Skeletal muscle satellite cell (primary cell): Measurements from ENCODE around the gene RAB40A.
"Not testable (repeated sequence)": the region's sequence is repeated elsewhere in the genome, so short reads cannot be mapped to it uniquely, and the experiment has no call there.

Source experiments
- H3K27me3 ChIP-seq: 2 replicates; pipeline ENCODE4 v1.7.0; 2013; ENCODE audit warnings: low read length; ENCODE audit not compliant: control insufficient read depth, insufficient read depth
- H3K36me3 ChIP-seq: 2 replicates; pipeline ENCODE4 v1.7.0; 2013; ENCODE audit warnings: mild to moderate bottlenecking, control low read depth, low read length; ENCODE audit not compliant: insufficient read depth
- H3K4me1 ChIP-seq: 2 replicates; pipeline ENCODE4 v1.7.0; 2013; ENCODE audit warnings: low read length; ENCODE audit not compliant: control insufficient read depth, insufficient read depth
- H3K4me2 ChIP-seq: 2 replicates; pipeline ENCODE4 v1.7.0; 2013; ENCODE audit warnings: mild to moderate bottlenecking, low read length
- H3K4me3 ChIP-seq: 2 replicates; pipeline ENCODE4 v1.7.0; 2013; ENCODE audit warnings: low read length
- H3K9ac ChIP-seq: 2 replicates; pipeline ENCODE4 v1.7.0; 2013; ENCODE audit warnings: mild to moderate bottlenecking, low read depth, low read length, moderate library complexity
- H3K9me3 ChIP-seq: replicated peaks from 2 replicates; pipeline ENCODE4 v1.7.0; 2013; ENCODE audit warnings: mild to moderate bottlenecking, control low read depth, low read length

RAB40A gene

DNA sequence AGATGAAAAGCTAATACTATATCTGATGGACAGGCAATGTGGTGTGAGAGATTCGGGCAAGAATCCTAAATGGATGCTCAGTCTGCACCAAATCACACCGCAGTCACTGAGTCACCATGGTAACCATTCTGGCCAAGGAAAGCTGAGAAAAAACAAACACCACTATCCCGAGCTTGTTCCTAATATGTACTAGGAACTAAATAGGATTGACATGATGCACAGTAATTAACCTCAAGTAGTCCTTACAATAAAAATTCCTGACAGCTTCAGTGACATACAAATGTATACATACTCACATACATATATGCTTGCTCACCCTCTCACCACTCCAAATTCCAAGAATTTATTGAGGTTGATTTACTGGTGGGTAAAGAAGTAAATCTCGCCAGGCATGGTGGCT is 1.1 kb upstream of the RAB40A start:
- H3K27me3 ChIP-seq = peaks cover 5% of the 10 kb centered on the region
- no peak overlapping the region for H3K4me3 ChIP-seq
- H3K4me2 ChIP-seq = peak overlapping the region; percentile 31
- peak overlapping the region; percentile 63 for H3K9ac ChIP-seq
- H3K9me3 ChIP-seq = no peaks in the 10 kb centered on the region
- H3K36me3 ChIP-seq = no peaks in the 10 kb centered on the region
- peaks cover 39% of the 10 kb centered on the region for H3K4me1 ChIP-seq

DNA sequence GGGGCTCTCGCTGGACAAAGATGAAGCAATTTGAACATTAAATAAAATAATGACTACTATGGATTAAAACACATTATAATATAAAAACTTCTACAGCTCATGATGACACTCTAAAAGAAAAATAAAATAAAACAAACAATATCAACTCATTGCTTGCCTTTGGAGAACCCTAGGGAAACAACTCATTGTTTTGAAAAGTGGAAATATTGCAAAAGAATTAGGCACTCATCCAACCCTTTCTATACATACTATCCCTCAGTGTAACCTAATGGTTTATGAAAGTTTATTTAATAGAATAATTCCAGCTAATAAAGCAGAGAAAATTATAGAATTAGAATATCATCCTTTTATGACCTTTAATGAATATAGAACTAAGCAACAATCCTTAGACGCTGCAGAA is 718 bp downstream of the RAB40A start:
- Histone ChIP-seq H3K36me3 (no peaks in the 10 kb centered on the region), H3K4me2 (peak overlapping the region; percentile 53), H3K9me3 (no peaks in the 10 kb centered on the region), H3K4me3 (no peak overlapping the region), H3K4me1 (peaks cover 39% of the 10 kb centered on the region), H3K27me3 (peaks cover 5% of the 10 kb centered on the region), H3K9ac (peak overlapping the region; percentile 69)

DNA sequence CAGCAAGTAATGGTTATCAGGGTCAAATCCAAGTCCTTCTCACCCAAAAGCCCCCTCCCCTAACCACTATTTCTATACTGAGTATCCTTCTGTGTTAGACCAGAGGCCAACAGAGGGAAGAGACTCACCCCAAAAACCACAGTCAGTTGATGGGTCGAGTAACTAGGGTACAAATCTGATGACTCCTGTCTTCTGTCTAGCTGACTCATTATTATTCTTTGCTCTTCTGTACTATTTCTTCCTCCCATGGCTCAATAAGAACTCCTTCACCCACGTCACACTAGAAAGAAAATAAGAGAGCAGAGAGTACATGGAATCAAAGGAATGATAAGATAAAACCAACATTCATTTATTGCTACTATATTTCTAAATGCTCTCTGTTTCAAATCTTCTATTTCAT is 2.0 kb downstream of the RAB40A start:
- no peak overlapping the region for H3K4me3 ChIP-seq
- peaks cover 10% of the 10 kb centered on the region for H3K27me3 ChIP-seq
- peak overlapping the region; percentile 55 for H3K4me2 ChIP-seq
- peak overlapping the region; percentile 69 for H3K9ac ChIP-seq
- H3K9me3 ChIP-seq = no peaks in the 10 kb centered on the region
- H3K36me3 ChIP-seq = no peaks in the 10 kb centered on the region
- H3K4me1 ChIP-seq = peaks cover 39% of the 10 kb centered on the region

DNA sequence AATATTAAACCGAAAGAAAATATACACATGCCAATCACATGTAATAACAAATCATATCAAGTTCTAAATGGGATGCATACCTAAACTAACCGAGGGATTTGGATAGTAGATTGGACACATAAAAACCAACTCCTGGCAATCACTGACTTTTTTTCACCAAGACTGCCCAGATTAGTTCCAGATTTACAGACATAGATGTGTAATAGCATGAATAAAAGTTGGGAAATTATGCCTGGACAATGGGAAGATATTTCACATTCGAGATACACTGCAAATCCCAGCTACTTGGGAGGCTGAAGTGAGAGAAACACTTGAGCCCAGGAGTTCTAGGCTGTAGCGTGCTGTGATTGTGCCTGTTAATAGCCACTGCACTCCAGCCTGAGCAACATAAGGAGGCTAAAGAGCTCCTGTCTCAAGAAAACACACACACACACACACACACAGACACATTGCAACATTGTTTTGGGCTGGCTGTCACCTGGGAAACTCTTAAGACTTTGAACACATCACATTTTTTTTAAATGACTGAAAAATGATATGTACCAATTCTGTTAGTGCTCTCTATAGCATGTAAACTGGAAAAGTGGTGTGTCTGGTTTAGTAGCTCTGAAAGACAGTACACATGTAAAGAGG is 5.7 kb downstream of the RAB40A start:
- H3K9me3 ChIP-seq = no peaks in the 10 kb centered on the region
- H3K4me1 ChIP-seq = peaks cover 27% of the 10 kb centered on the region
- no peak overlapping the region for H3K9ac ChIP-seq
- H3K27me3 ChIP-seq = peaks cover 9% of the 10 kb centered on the region
- no peak overlapping the region for H3K4me3 ChIP-seq
- no peak overlapping the region for H3K4me2 ChIP-seq
- no peaks in the 10 kb centered on the region for H3K36me3 ChIP-seq

DNA sequence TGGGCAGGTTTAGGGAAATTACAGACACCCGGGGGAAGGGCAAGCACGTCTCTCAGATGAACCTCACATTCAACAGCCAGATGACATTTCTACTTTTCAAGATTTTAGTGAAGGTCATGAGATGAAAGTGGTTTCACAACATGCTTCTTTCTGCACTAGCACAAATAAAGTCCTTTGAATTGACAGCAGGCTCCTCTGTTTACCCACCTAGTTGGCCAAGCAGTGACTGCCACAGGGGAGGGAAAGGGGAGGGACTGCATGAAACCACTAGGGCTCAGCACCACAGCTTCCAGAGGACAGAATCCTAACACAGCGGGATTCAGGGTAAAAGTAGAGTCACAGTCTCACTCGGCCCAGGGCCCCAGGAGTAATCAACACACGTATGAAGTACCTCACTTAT is 6.2 kb downstream of the RAB40A start:
- Histone ChIP-seq H3K36me3 (no peaks in the 10 kb centered on the region), H3K27me3 (peaks cover 9% of the 10 kb centered on the region), H3K4me3 (no peak overlapping the region), H3K9ac (no peak overlapping the region), H3K4me2 (no peak overlapping the region), H3K9me3 (no peaks in the 10 kb centered on the region), H3K4me1 (peaks cover 23% of the 10 kb centered on the region)

DNA sequence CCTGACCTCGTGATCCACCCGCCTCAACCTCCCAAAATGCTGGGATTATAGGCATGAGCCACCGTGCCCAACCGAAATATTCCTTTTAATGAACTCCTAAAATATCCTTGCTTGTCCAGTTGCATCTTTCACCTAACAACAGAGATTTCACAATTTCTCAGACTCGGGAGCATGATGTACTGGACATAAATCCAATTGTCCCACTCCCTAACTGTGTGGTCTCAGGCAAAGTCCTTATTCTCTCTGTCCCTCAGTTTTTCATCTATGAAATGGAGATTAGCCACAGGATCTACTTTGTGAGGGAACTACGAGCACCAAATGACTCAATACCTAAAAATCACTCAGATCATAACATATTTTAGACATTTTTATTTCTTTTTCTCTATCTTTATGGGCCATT is 9.3 kb downstream of the RAB40A start:
- Histone ChIP-seq H3K4me2 (no peak overlapping the region), H3K36me3 (no peaks in the 10 kb centered on the region), H3K9me3 (no peaks in the 10 kb centered on the region), H3K4me3 (no peak overlapping the region), H3K4me1 (peaks cover 7% of the 10 kb centered on the region), H3K9ac (no peak overlapping the region), H3K27me3 (peaks cover 9% of the 10 kb centered on the region)

DNA sequence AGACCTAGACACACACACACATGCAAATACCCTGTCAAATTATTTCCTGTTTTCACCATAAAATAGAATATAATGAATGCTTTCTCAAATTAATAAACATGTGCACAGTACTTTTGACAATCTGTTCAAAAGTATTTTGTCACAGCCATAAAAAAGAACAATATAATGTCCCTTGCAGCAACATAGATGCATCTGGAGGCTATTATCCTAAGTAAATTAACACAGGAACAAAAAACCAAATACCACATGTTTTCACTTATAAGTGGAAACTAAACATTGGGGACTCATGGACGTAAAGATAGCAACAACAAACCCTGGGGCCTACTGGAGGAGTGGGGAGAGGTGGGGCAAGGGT is 15.5 kb downstream of the RAB40A start:
- H3K36me3 ChIP-seq = no peaks in the 10 kb centered on the region
- H3K9ac ChIP-seq = peak overlapping the region; percentile 23
- H3K4me2 ChIP-seq = no peak overlapping the region
- H3K4me3 ChIP-seq = no peak overlapping the region
- H3K27me3 ChIP-seq = no peaks in the 10 kb centered on the region
- H3K4me1 ChIP-seq = peaks cover 20% of the 10 kb centered on the region
- H3K9me3 ChIP-seq = no peaks in the 10 kb centered on the region

DNA sequence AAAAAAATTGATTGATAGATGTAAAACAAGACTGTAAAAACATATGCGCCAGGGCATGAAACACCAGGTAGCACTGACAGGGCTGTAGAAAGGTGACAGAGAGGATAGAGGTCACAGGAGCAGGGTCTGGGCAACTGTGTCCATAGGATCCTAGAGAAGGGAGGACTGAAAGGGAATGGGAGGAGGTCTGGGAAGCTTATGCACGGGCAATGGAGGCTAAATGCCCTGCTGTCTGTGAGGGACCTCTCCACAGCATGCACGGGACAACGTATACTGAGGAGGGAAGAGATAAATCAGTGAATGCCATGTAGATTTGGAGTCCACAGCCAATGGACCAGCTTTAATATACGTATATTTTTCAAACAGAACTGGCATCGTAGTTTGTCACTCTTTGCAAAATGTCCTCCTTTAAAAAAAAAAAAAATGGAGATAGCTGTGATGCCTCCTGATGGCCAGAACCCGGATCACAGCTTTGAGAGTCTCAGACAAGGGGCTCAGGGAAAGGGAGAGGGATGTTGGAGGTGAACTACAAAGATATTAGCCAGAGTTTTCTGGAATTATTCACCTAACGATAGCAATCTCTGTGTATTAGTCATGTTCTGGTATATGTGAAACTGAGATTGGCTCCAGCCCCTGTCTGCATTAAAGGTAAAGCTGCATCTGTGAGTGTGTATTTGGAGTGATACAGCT is 16.0 kb downstream of the RAB40A start:
- Histone ChIP-seq H3K9ac (peak overlapping the region; percentile 73), H3K4me1 (peaks cover 20% of the 10 kb centered on the region), H3K36me3 (no peaks in the 10 kb centered on the region), H3K9me3 (no peaks in the 10 kb centered on the region), H3K4me2 (peak overlapping the region; percentile 55), H3K4me3 (peak overlapping the region; percentile 27), H3K27me3 (no peaks in the 10 kb centered on the region)

DNA sequence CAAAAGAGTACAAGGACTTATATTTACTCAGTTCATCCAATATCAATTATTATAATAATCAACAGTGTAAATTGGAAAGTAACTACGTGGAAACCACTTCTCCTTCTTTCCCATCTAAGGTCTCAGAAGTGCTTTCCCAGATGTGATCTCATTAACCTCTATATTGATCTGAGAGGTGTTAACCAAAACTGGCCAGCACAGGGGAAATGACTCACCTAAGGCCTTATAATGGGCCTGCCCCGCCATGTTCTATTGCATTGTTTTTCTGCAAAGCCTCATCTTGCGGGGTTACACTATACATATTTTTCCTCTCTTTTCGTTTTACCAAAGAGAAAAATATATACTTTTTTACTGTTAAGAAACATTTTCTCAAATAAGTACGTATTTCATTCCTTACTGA is 20.5 kb downstream of the RAB40A start:
- H3K4me2 ChIP-seq = no peak overlapping the region
- H3K27me3 ChIP-seq = no peaks in the 10 kb centered on the region
- H3K4me3 ChIP-seq = no peak overlapping the region
- H3K9ac ChIP-seq = no peak overlapping the region
- H3K9me3 ChIP-seq = no peaks in the 10 kb centered on the region
- H3K36me3 ChIP-seq = no peaks in the 10 kb centered on the region
- H3K4me1 ChIP-seq = peaks cover 16% of the 10 kb centered on the region

DNA sequence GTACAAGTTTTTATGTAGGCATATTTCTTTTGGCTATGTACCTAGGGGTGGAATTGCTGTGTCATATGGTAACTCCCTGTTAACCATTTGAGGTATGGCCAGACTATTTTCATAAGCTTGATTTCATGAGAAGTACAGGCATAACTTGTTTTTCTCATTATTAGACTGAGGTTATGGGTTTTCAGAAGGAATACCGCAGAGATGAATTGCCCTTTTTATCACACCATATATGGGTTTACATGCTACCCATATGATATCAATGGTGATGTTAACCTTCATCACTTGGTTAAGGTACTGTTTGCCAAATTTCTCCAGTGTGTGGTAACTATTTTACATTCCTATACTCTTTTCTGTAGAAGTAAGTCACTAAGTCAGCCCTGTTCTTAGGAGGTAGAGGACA is 23.5 kb downstream of the RAB40A start:
- no peak overlapping the region for H3K4me2 ChIP-seq
- no peaks in the 10 kb centered on the region for H3K36me3 ChIP-seq
- no peak overlapping the region for H3K4me3 ChIP-seq
- H3K4me1 ChIP-seq = no peaks in the 10 kb centered on the region
- no peak overlapping the region for H3K9ac ChIP-seq
- H3K27me3 ChIP-seq = no peaks in the 10 kb centered on the region
- no peaks in the 10 kb centered on the region for H3K9me3 ChIP-seq

DNA sequence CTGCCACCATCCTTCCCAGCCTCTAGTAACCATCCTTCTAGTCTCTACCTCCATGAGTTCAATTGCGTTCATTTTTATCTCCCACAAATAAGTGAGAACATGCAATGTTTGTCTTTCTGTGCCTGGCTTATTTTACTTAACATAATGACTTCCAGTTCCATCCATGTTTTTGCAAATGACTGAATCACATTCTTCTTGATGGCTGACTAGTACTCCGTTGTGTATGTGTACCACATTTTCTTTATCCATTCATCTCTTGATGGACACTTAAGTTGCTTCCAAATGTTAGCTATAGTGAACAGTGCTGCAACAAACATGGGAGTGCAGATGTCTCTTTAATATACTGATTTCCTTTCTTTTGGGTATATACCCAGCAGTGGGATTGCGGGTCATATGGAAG is 25.7 kb downstream of the RAB40A start:
- not testable (repeated sequence) for H3K36me3 ChIP-seq, H3K27me3 ChIP-seq, H3K4me2 ChIP-seq, H3K4me3 ChIP-seq, H3K9me3 ChIP-seq, H3K4me1 ChIP-seq, H3K9ac ChIP-seq

DNA sequence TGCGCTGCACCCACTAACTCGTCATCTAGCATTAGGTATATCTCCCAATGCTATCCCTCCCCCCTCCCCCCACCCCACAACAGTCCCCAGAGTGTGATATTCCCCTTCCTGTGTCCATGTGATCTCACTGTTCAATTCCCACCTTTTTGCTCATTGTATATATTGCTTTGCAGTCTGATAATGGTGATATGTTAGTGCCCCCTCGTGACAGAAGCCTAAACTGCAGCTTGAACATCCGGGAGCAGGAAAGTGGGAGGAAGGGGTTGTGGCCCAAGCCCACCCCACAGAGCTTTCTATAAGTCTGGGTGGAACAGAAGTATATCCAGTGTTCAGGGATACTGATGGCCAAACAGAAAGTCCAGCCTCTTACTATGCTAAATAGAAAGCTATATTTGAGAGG is 29.6 kb downstream of the RAB40A start:
- not testable (repeated sequence) for H3K9me3 ChIP-seq, H3K36me3 ChIP-seq, H3K4me3 ChIP-seq, H3K27me3 ChIP-seq, H3K4me2 ChIP-seq, H3K9ac ChIP-seq, H3K4me1 ChIP-seq
